Measurements from ENCODE around the gene FMNL2.
"Not testable (repeated sequence)": the region's sequence is repeated elsewhere in the genome, so short reads cannot be mapped to it uniquely, and the experiment has no call there.

The FMNL2 gene

GRCh38 chr2:152335016-152335725 lies at the start of gene FMNL2:
FMNL2 (plus strand) TSS chr2:152335174.
- no peak for DNase-seq (ENCODE audit: low read depth)

- no peak for DNase-seq (ENCODE audit: low read depth)
Measured at GRCh38 chr2:152292991-152293390, 42.0 kb upstream of the FMNL2 start.

- no peak for DNase-seq (ENCODE audit: low read depth)
Measured at GRCh38 chr2:152297715-152298114, 37.3 kb upstream of the FMNL2 start.

GRCh38 chr2:152298754-152299153 lies 36.2 kb upstream of the FMNL2 start:
- DNase-seq (ENCODE audit: low read depth) = no peak

- DNase-seq (ENCODE audit: low read depth) = no peak
Measured at GRCh38 chr2:152301131-152301530, 33.8 kb upstream of the FMNL2 start.

GRCh38 chr2:152303951-152304350 lies 31.0 kb upstream of the FMNL2 start:
- DNase-seq (ENCODE audit: low read depth) = no peak

GRCh38 chr2:152304836-152305235 lies 30.1 kb upstream of the FMNL2 start:
- no peak for DNase-seq (ENCODE audit: low read depth)

- no peak for DNase-seq (ENCODE audit: low read depth)
Measured at GRCh38 chr2:152307863-152308262, 27.1 kb upstream of the FMNL2 start.

- no peak for DNase-seq (ENCODE audit: low read depth)
Measured at GRCh38 chr2:152309352-152310214, 25.4 kb upstream of the FMNL2 start.

- no peak for DNase-seq (ENCODE audit: low read depth)
Measured at GRCh38 chr2:152319822-152320570, 15.0 kb upstream of the FMNL2 start.

GRCh38 chr2:152320814-152321213 lies 14.2 kb upstream of the FMNL2 start:
- no peak for DNase-seq (ENCODE audit: low read depth)

GRCh38 chr2:152322222-152322621 lies 12.8 kb upstream of the FMNL2 start:
- DNase-seq (ENCODE audit: low read depth) = no peak

- not testable (repeated sequence) for DNase-seq (ENCODE audit: low read depth)
Measured at GRCh38 chr2:152325126-152325525, 9.8 kb upstream of the FMNL2 start.

GRCh38 chr2:152326710-152327109 lies 8.3 kb upstream of the FMNL2 start:
- DNase-seq (ENCODE audit: low read depth) = no peak

GRCh38 chr2:152328013-152328412 lies 7.0 kb upstream of the FMNL2 start:
- DNase-seq (ENCODE audit: low read depth) = no peak

- DNase-seq (ENCODE audit: low read depth) = no peak
Measured at GRCh38 chr2:152330235-152330866, 4.6 kb upstream of the FMNL2 start.

- DNase-seq (ENCODE audit: low read depth) = no peak
Measured at GRCh38 chr2:152334701-152335015, 316 bp upstream of the FMNL2 start.

GRCh38 chr2:152335726-152336118 lies 748 bp downstream of the FMNL2 start:
- DNase-seq (ENCODE audit: low read depth) = no peak

GRCh38 chr2:152336119-152336853 lies 1.3 kb downstream of the FMNL2 start:
- no peak for DNase-seq (ENCODE audit: low read depth)

- no peak for DNase-seq (ENCODE audit: low read depth)
Measured at GRCh38 chr2:152336854-152337510, 2.0 kb downstream of the FMNL2 start.

GRCh38 chr2:152337511-152337903 lies 2.5 kb downstream of the FMNL2 start:
- no peak for DNase-seq (ENCODE audit: low read depth)
